PC-9 (cell line): ENCODE data around the gene SSBP2. TPM values are rescaled to one million over a fixed set of nuclear protein-coding genes. Genes with fewer than 3 reads are reported as not detected.

Experiments used
- BruUV-seq: library from RNA; stranded (reverse); fragments of 400-500 nt; replicated peaks from 2 replicates; lab custom pipeline; 2021; lab: Mats Ljungman, UMichigan
- CTCF ChIA-PET: fragments of 300-600 bp; sonication (Branson Sonifier 250); formaldehyde crosslinking; loops from one replicate; lab custom pipeline; 2022; ENCODE audit warnings: antibody characterized with exemption; lab: Charles Lee
- POLR2A ChIA-PET: fragments of 300-600 bp; sonication (Branson Sonifier 250); formaldehyde crosslinking; loops from one replicate; lab custom pipeline; 2022; ENCODE audit warnings: antibody characterized with exemption; ENCODE audit not compliant: unreplicated experiment; lab: Charles Lee
- DNase-seq, 2 experiments: peaks; one replicate each; pipeline versions ENCODE4 v3.0.0 to v3.0.0-alpha.2; 2015 to 2022; ENCODE audit warnings: mixed read lengths in 1 of 2
- H2AFZ ChIP-seq: fragments of 200-600 bp; sonication (generic); 2 replicates; pipeline ENCODE4 v1.8.1; 2017; ENCODE audit warnings: antibody characterized with exemption
- H3F3A ChIP-seq: fragments of 200-600 bp; sonication (generic); 2 replicates; pipeline ENCODE4 v1.8.1; 2017; ENCODE audit warnings: antibody characterized with exemption, mild to moderate bottlenecking, low read depth; ENCODE audit not compliant: insufficient read depth
- H3K27ac ChIP-seq: fragments of 200-600 bp; sonication (generic); 2 replicates; pipeline ENCODE4 v1.6.1; 2016; ENCODE audit warnings: mixed run types
- H3K27me3 ChIP-seq: fragments of 200-600 bp; sonication (generic); 2 replicates; pipeline ENCODE4 v1.6.1; 2016; ENCODE audit warnings: low read depth, mixed run types; ENCODE audit not compliant: insufficient read depth
- H3K36me3 ChIP-seq: fragments of 200-600 bp; sonication (generic); 2 replicates; pipeline ENCODE4 v1.6.1; 2016; ENCODE audit warnings: low read depth, mixed run types
- H3K4me1 ChIP-seq: fragments of 200-600 bp; sonication (generic); replicated peaks from 2 replicates; pipeline ENCODE4 v1.6.1; 2016; ENCODE audit warnings: mixed run types; ENCODE audit not compliant: insufficient read depth
- H3K4me2 ChIP-seq: fragments of 200-600 bp; sonication (generic); 2 replicates; pipeline ENCODE4 v1.6.1; 2017; ENCODE audit warnings: mixed run types
- H3K4me3 ChIP-seq: fragments of 200-600 bp; sonication (generic); 2 replicates; pipeline ENCODE4 v1.6.1; 2016; ENCODE audit warnings: mixed run types
- H3K79me2 ChIP-seq: fragments of 200-600 bp; sonication (generic); 2 replicates; pipeline ENCODE4 v1.6.1; 2017; ENCODE audit warnings: low read depth, mixed run types
- H3K9me2 ChIP-seq: fragments of 200-600 bp; sonication (generic); 2 replicates; pipeline ENCODE4 v1.8.1; 2017; ENCODE audit warnings: mild to moderate bottlenecking; ENCODE audit not compliant: insufficient read depth
- H3K9me3 ChIP-seq: fragments of 200-600 bp; sonication (generic); 2 replicates; pipeline ENCODE4 v1.8.1; 2016; ENCODE audit warnings: low read depth; ENCODE audit not compliant: insufficient read depth
- H4K20me1 ChIP-seq: fragments of 200-600 bp; sonication (generic); 2 replicates; pipeline ENCODE4 v1.8.1; 2017; ENCODE audit not compliant: insufficient read depth
- CTCF ChIP-seq: fragments of 200-600 bp; sonication (generic); conservative IDR thresholded peaks from 2 replicates; pipeline ENCODE4 v1.6.1; 2017; ENCODE audit warnings: mixed run types, antibody characterized with exemption, mild to moderate bottlenecking, moderate library complexity
- EZH2 ChIP-seq: fragments of 200-600 bp; sonication (generic); IDR thresholded peaks from 2 replicates; pipeline ENCODE4 v1.8.0; 2017; ENCODE audit warnings: antibody characterized with exemption, low read depth
- intact Hi-C: fragments of 100-400 bp; cut with micrococcal nuclease; formaldehyde crosslinking; loops from one replicate; pipeline ENCODE4 v1.10.0; 2022; ENCODE audit not compliant: unreplicated experiment
- total RNA-seq: library from RNA; stranded (reverse); gene quantifications from 2 replicates; pipeline ENCODE4 v1.2.3, GENCODE V29; 2021

SSBP2 gene
- total RNA-seq, 1 experiment from 2014 or later, result 6.4 TPM

DNA sequence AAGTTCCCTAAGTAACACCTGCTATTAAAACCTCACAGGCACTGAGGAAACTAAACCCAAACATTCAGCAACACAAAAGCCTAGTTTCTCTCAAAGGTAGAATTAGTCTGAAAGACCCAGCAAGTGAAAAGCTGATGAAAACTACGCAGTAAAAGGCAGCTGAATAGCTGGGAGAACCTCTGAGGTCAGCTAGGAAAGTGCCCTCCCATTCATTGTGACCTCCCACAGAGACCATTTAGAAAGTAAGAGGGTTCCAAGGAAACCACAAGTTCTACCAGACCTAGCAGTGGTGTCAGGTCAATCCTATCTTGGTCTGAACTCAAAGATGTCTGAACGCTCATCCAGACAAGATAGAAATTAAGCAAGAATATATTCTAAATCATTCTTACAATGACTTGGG lies 144.7 kb downstream of the SSBP2 start:
- Histone ChIP-seq H2AFZ (no peak overlapping the region), H3K4me1 (no peaks in the 10 kb centered on the region), H3K27me3 (no peaks in the 10 kb centered on the region), H4K20me1 (no peaks in the 10 kb centered on the region), H3F3A (no peaks in the 10 kb centered on the region), H3K4me2 (no peak overlapping the region), H3K79me2 (no peaks in the 10 kb centered on the region), H3K27ac (no peak overlapping the region), H3K9me3 (no peaks in the 10 kb centered on the region; the same call in 1 of the 2 replicates), H3K36me3 (no peaks in the 10 kb centered on the region), H3K4me3 (no peak overlapping the region), H3K9me2 (no peaks in the 10 kb centered on the region)
- no TSS peak for BruUV-seq
- TF ChIP-seq CTCF, result no peak
- TF ChIP-seq EZH2, result no peak
- ChIA-PET POLR2A (no interaction called here), CTCF (no interaction called here)
- intact Hi-C loops, result no loop called here
- DNase-seq, result no peak

DNA sequence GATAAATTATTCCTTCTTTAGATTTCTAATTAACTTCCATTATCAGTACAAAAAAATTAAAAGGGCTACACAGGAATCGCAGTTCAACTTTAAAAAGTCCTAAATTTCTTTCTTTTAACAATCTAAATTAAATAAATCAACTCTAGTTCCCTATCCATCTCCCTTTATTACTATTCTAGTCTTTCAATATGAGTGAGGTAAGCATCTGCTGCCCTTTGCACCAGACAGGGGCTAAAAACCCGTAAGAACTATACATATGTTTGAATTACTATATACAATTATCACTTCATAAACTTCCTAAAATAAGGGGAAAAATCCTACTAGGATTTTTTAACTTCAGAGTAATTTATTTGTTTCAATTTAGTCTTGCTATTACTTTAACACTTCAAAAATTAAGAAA lies 145.6 kb downstream of the SSBP2 start:
- H4K20me1 ChIP-seq, result no peaks in the 10 kb centered on the region
- no peaks in the 10 kb centered on the region for H3K36me3 ChIP-seq
- no peak for DNase-seq
- no peak overlapping the region for H3K27ac ChIP-seq
- no peaks in the 10 kb centered on the region for H3F3A ChIP-seq
- BruUV-seq, result no TSS peak
- ChIA-PET CTCF (no interaction called here), POLR2A (no interaction called here)
- intact Hi-C loops, result no loop called here
- no peaks in the 10 kb centered on the region; the same call in 1 of the 2 replicates for H3K9me3 ChIP-seq
- H3K4me3 ChIP-seq, result no peak overlapping the region
- no peaks in the 10 kb centered on the region for H3K27me3 ChIP-seq
- TF ChIP-seq CTCF, result no peak
- H3K9me2 ChIP-seq, result no peaks in the 10 kb centered on the region
- H2AFZ ChIP-seq, result no peak overlapping the region
- H3K4me1 ChIP-seq, result no peaks in the 10 kb centered on the region
- no peak overlapping the region for H3K4me2 ChIP-seq
- no peaks in the 10 kb centered on the region for H3K79me2 ChIP-seq

GRCh38 chr5:81604193-81604592 lies 146.7 kb downstream of the SSBP2 start:
- TF ChIP-seq CTCF (no peak), EZH2 (no peak)
- no TSS peak for BruUV-seq
- intact Hi-C loops, result no loop called here
- no peaks in the 10 kb centered on the region for H3K27me3 ChIP-seq
- H3K27ac ChIP-seq, result no peak overlapping the region
- H3K4me3 ChIP-seq, result no peak overlapping the region
- no peaks in the 10 kb centered on the region for H3K4me1 ChIP-seq
- CTCF ChIA-PET, result no interaction called here
- H3K9me2 ChIP-seq, result no peaks in the 10 kb centered on the region
- H3K9me3 ChIP-seq, result no peaks in the 10 kb centered on the region; the same call in 1 of the 2 replicates
- H3K4me2 ChIP-seq, result no peak overlapping the region
- H3F3A ChIP-seq, result no peaks in the 10 kb centered on the region
- H2AFZ ChIP-seq, result no peak overlapping the region
- H3K36me3 ChIP-seq, result no peaks in the 10 kb centered on the region
- no peak for DNase-seq
- POLR2A ChIA-PET, result interaction anchor here (0.6 to 0.7 kb wide), 2 partner anchors 144 to 1518 kb away, joined by 3 to 5 read pairs; no protein-coding TSS in a partner anchor
- no peaks in the 10 kb centered on the region for H3K79me2 ChIP-seq
- H4K20me1 ChIP-seq, result no peaks in the 10 kb centered on the region
